Kidney (tissue), 14 donors: ENCODE results near the gene CD36. TPM values are rescaled to one million over a fixed set of nuclear protein-coding genes. Genes with fewer than 3 reads are reported as not detected.
A peak's percentile ranks its signal among the peaks of the same experiment; 100 is the strongest.

ENCODE experiments used
- DNase-seq, 5 donors: peaks; one replicate each; pipeline ENCODE4 v3.0.0-alpha.2; 2013 to 2020
- FAIRE-seq: peaks from 2 replicates; lab custom pipeline; 2012; peaks lifted over from hg19 to GRCh38; lab: Jason Lieb, UNC
- H3K27ac ChIP-seq, 2 donors: one replicate each; pipeline ENCODE4 v1.7.0; 2013; ENCODE audit warnings: low read depth in 2 of 2, low read length in 2 of 2, inconsistent platforms in 1 of 2
- H3K27me3 ChIP-seq: one replicate; pipeline ENCODE4 v1.7.1; 2013; ENCODE audit warnings: low read length, inconsistent platforms; ENCODE audit not compliant: control insufficient read depth, insufficient read depth
- H3K36me3 ChIP-seq, 3 donors: one replicate each; pipeline versions ENCODE4 v1.7.0 to v1.7.1; 2013; ENCODE audit warnings: low read length in 3 of 3, control low read depth in 1 of 3, inconsistent platforms in 1 of 3; ENCODE audit not compliant: insufficient read depth in 3 of 3, control insufficient read depth in 2 of 3
- H3K4me1 ChIP-seq, 3 donors: one replicate each; pipeline versions ENCODE4 v1.7.0 to v1.7.1; 2013; ENCODE audit warnings: low read length in 3 of 3, inconsistent platforms in 1 of 3, low read depth in 1 of 3; ENCODE audit not compliant: control insufficient read depth in 2 of 3, insufficient read depth in 2 of 3
- H3K4me3 ChIP-seq, 3 donors: one replicate each; pipeline versions ENCODE4 v1.7.0 to v1.8.1; 2013; ENCODE audit warnings: low read length in 3 of 3, control low read depth in 1 of 3, inconsistent platforms in 1 of 3
- H3K9ac ChIP-seq, 3 donors: one replicate each; pipeline versions ENCODE4 v1.7.0 to v1.7.1; 2013; ENCODE audit warnings: low read length in 3 of 3, control low read depth in 1 of 3, inconsistent platforms in 1 of 3
- H3K9me3 ChIP-seq, 3 donors: one replicate each; pipeline versions ENCODE4 v1.7.0 to v1.7.1; 2013; ENCODE audit warnings: low read length in 3 of 3, control low read depth in 1 of 3, inconsistent platforms in 1 of 3; ENCODE audit not compliant: control insufficient read depth in 2 of 3, insufficient read depth in 1 of 3
- intact Hi-C: fragments of 100-400 bp; cut with DNase I; formaldehyde crosslinking; loops from one replicate; pipeline ENCODE4 v1.11.1; 2022
- polyA plus RNA-seq: library from polyadenylated mRNA; stranded (reverse); fragments of 350-450 nt; fragmentation: Illumina TruSeq; extraction: RNeasy Lipid Tissue Mini Kit (QIAGEN cat#74804); gene quantifications from one replicate; pipeline ENCODE4 v1.2.3, GENCODE V29; 2014; ENCODE audit warnings: low read depth, low replicate concordance; ENCODE audit not compliant: insufficient read depth
- total RNA-seq: library from RNA; stranded (reverse); fragmentation: NEBNext Ultra II Directional; extraction: Animal tissue kit (Norgen Biotek cat#: 25700); gene quantifications from one replicate; pipeline ENCODE4 v1.2.1, GENCODE V29; 2021
- TF ChIP-seq, protein P1 (sequence below): IDR thresholded peaks from 3 replicates; pipeline ENCODE4 v1.5.1; 2012; ENCODE audit warnings: mild to moderate bottlenecking, moderate library complexity, borderline replicate concordance; ENCODE audit not compliant: insufficient read depth; ENCODE audit errors: extremely low read depth
- donor health status: control.
- donor health status: control.
- donor health status: control.
- donor health status: control.
- donor health status: control.
- donor health status: DM: yes; HTN: yes; CAD: no.
- donor health status: Normal renal cell carcinoma (clear cell type).

The CD36 gene
- total and polyA plus RNA-seq, 2 donors from 2014 or later = 6.7 to 10.0 TPM

DNA sequence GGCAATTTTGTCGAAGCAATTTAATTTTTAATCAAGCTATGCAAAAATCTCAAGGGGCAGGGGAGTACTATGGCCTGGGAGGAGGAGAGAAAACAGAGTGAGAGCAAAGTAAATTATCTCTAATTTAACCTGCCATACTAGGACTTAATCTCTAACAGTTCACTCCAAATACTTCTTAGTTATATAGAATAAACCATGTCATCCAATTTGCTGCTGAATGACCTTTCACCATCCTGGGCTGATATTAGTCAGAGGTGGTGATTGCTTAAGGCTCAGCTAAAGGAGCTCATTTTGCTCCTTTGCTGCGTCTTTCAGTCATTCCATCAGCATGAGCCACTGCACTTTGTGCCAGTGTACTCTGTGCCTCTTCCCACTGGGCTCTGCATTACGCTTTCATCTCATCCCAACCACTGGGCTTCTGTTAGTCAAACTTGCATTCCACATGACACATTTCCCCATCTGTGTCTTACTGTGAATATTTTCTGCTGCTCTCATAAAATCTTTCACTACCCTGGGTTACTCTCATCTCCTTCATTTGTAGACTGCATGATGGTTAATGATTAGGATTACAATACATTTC is 84.3 kb downstream of the CD36 start:
- DNase-seq = peak in 1 of 5 donors; percentile 6
- no peak for FAIRE-seq
- Histone ChIP-seq H3K36me3 (no peaks in the 10 kb centered on the region), H3K27ac (no peak overlapping the region), H3K4me1 (no peaks in the 10 kb centered on the region), H3K27me3 (no peaks in the 10 kb centered on the region), H3K4me3 (no peak overlapping the region), H3K9ac (no peak overlapping the region), H3K9me3 (no peaks in the 10 kb centered on the region)
- intact Hi-C loops = no loop called here
- TF ChIP-seq, protein P1, sequence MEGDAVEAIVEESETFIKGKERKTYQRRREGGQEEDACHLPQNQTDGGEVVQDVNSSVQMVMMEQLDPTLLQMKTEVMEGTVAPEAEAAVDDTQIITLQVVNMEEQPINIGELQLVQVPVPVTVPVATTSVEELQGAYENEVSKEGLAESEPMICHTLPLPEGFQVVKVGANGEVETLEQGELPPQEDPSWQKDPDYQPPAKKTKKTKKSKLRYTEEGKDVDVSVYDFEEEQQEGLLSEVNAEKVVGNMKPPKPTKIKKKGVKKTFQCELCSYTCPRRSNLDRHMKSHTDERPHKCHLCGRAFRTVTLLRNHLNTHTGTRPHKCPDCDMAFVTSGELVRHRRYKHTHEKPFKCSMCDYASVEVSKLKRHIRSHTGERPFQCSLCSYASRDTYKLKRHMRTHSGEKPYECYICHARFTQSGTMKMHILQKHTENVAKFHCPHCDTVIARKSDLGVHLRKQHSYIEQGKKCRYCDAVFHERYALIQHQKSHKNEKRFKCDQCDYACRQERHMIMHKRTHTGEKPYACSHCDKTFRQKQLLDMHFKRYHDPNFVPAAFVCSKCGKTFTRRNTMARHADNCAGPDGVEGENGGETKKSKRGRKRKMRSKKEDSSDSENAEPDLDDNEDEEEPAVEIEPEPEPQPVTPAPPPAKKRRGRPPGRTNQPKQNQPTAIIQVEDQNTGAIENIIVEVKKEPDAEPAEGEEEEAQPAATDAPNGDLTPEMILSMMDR = no peak

DNA sequence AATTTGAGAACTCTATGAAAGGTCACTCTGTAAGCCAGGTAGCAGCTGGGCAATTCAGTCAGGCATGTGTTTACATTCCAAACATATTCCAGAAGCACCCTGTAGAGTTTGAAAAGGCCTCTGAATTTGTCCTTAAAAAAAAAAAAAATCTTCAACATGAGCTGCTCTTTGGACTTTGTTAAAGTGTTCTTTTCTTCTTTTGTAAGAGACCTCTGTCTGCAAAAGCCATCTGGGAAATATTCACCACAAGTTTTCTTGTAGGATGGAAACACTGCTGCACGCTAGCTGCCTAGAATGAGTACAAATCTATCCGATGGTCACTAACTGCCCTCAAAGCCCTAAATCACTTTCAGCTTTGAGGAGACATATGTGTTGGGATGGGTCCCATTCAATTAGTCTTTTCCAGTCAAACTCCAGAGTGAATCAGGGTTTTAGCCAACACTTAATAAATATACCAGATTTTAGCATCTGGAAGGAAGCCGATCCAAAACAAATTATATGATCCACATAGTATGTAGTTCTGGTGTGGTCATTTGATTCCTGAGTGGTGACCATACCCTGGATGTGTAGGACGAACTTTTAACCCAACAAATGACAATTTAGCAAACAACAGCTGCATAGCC is 85.9 kb downstream of the CD36 start:
- intact Hi-C loops = no loop called here
- FAIRE-seq (no peak), DNase-seq (peak in 3 of 5 donors; percentile 46 to 94 (median 74))
- TF ChIP-seq, protein P1 = no peak
- Histone ChIP-seq H3K9me3 (no peaks in the 10 kb centered on the region), H3K27ac (no peak overlapping the region), H3K36me3 (no peaks in the 10 kb centered on the region), H3K27me3 (no peaks in the 10 kb centered on the region), H3K9ac (no peak overlapping the region), H3K4me3 (no peak overlapping the region), H3K4me1 (no peaks in the 10 kb centered on the region)

DNA sequence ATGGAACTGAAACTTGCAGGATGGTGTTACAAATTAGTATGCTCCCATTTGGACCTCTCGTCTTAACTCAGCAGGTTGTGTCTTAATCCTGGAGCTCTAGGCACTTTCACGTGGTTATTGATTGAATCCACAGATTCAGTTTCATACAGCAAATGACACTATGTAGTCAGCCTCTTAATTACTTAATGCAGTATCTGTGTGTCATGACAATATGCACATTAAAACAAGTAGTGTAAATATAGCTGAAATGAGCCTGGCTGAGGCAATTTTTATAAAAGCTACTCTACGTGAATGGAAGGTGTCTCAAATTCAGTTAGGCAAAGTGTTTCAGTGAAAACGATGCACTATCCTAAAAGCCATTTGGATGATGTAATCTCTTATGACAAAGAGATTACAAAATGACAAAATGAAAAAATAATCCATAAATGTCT is 86.8 kb downstream of the CD36 start:
- no peak for FAIRE-seq
- intact Hi-C loops = no loop called here

More for the DNA sequence above, 86.8 kb downstream of the CD36 start:
- Histone ChIP-seq H3K36me3 (no peaks in the 10 kb centered on the region), H3K4me1 (no peaks in the 10 kb centered on the region), H3K4me3 (no peak overlapping the region), H3K9me3 (no peaks in the 10 kb centered on the region), H3K27ac (no peak overlapping the region), H3K9ac (no peak overlapping the region), H3K27me3 (no peaks in the 10 kb centered on the region)
- TF ChIP-seq, protein P1 = no peak
- DNase-seq = no peak

Other genes with a start within 250 kb of the CD36 start
- not detected for gene GNAT3, start 126.6 kb upstream of the CD36 start, total RNA-seq
- not detected for gene GNAT3, start 126.6 kb upstream of the CD36 start, polyA plus RNA-seq